Memory B cell (primary cell): ENCODE results near the gene PVALEF.
"Not testable (repeated sequence)": the region's sequence is repeated elsewhere in the genome, so short reads cannot be mapped to it uniquely, and the experiment has no call there.

Experiments
- ATAC-seq: fragments of 150-1000 bp; cut with Tn5 transposase; 2 replicates; pipeline ENCODE4 v1.10.0; 2021; ENCODE audit warnings: low read depth, mild to moderate bottlenecking, moderate library complexity
- DNase-seq, 2 donors: peaks; one replicate each; pipeline ENCODE4 v3.0.0; 2022; ENCODE audit warnings: low spot score in 2 of 2
- H3K27ac Mint-ChIP-seq: one replicate; pipeline ENCODE4 v1.8.0; 2022; ENCODE audit warnings: mild to moderate bottlenecking, moderate library complexity, mixed read lengths
- H3K27me3 Mint-ChIP-seq: one replicate; pipeline ENCODE4 v1.8.0; 2022; ENCODE audit warnings: mixed read lengths
- H3K36me3 Mint-ChIP-seq: one replicate; pipeline ENCODE4 v1.8.0; 2022; ENCODE audit warnings: mild to moderate bottlenecking, mixed read lengths
- H3K4me1 Mint-ChIP-seq: one replicate; pipeline ENCODE4 v1.8.0; 2022; ENCODE audit warnings: mixed read lengths
- H3K4me3 Mint-ChIP-seq: one replicate; pipeline ENCODE4 v1.8.0; 2022; ENCODE audit warnings: mild to moderate bottlenecking, moderate library complexity, mixed read lengths
- H3K9me3 Mint-ChIP-seq: one replicate; pipeline ENCODE4 v1.8.0; 2022; ENCODE audit warnings: mixed read lengths

PVALEF gene

DNA sequence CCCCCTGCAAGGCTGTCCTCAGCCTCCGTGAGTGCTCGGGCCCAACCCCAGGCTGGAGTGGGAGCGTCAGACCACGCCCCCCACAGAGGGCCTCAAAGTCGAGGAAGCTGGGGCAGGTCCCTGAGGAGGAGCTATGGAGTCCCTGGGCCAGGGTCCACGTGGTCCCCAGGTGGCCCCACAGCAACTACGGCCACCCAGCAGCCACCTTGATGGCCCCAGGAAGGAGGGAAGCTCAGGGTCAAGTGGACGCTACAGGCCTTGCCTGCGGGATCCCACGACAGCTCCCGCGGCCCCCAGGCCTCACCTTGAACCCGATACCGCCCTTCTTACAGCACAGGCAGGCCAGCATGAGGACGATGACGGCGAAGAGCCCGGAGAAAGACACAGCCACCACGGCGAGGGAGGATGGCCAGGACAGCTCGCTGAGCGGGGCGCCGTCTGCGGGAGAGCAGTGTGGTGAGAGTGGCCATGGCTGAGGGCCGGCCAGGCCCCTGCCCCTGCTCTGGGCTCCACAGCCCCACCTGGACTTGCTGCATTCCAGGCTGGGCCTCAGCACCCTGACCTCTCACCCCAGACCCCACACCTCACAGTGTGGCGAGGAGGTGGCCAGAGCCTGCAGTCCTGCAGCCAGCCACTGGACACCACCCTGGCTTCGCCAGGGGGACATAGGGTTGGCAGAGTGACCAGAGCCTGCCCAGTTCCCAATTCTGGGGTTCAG lies 31.1 kb upstream of the PVALEF start:
- Mint-ChIP-seq H3K4me1 (no peaks in the 10 kb centered on the region), H3K36me3 (no peaks in the 10 kb centered on the region), H3K4me3 (no peak overlapping the region), H3K27me3 (no peaks in the 10 kb centered on the region), H3K27ac (no peak overlapping the region), H3K9me3 (no peaks in the 10 kb centered on the region)
- DNase-seq, result no peak
- no peak for ATAC-seq

DNA sequence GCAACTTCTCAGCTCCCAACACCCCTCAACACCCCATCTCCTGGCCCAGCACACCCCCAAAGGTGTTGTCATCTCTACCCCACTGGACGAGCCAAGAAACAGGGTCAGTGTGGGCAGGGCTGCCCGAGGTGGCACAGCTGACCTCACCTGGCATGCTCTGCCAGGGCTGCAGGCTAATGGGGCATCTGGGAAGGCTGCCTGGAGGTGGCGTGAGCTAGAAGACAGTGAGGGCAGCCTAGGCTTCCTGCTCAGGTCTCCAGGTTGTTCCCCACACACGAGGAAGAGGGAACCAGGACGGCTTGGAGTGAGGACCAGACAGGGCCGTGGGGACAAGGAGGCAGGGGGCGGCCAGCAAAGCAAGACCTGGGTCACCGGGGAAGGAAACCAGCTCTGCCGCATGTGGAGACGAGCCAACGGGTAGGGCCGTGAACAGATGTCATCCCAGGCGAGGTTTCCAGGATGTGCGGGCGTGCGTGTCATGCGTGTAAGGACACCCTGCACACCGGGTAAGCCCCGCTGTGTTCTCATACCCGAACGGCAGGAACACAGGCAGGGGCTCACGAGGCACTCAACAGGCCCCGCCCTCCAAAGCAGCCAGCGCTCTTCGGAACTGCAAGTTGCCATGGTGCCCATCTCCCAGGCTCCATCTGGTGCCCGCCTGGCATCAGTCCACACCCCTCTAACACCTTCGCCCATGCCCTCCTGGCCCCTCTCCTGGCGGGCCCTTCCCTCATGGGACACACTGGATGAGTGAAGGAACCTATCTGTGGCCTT lies 29.6 kb upstream of the PVALEF start:
- Mint-ChIP-seq H3K27me3 (no peaks in the 10 kb centered on the region), H3K4me3 (no peak overlapping the region), H3K27ac (no peak overlapping the region), H3K4me1 (no peaks in the 10 kb centered on the region), H3K36me3 (no peaks in the 10 kb centered on the region), H3K9me3 (no peaks in the 10 kb centered on the region)
- ATAC-seq, result no peak
- no peak for DNase-seq

- H3K27me3 Mint-ChIP-seq, result no peaks in the 10 kb centered on the region
- H3K36me3 Mint-ChIP-seq, result no peaks in the 10 kb centered on the region
- H3K4me1 Mint-ChIP-seq, result no peaks in the 10 kb centered on the region
- H3K9me3 Mint-ChIP-seq, result no peaks in the 10 kb centered on the region
- H3K4me3 Mint-ChIP-seq, result no peak overlapping the region
- DNase-seq, result no peak
- no peak for ATAC-seq
- H3K27ac Mint-ChIP-seq, result no peak overlapping the region
Measured at GRCh38 chr17:81136366-81136765, 28.9 kb upstream of the PVALEF start.

- Mint-ChIP-seq H3K9me3 (no peaks in the 10 kb centered on the region), H3K4me3 (no peak overlapping the region), H3K4me1 (no peaks in the 10 kb centered on the region), H3K27me3 (peaks cover 3% of the 10 kb centered on the region), H3K27ac (no peak overlapping the region), H3K36me3 (no peaks in the 10 kb centered on the region)
- DNase-seq (no peak), ATAC-seq (no peak)
Measured at GRCh38 chr17:81137248-81137647, 28.1 kb upstream of the PVALEF start.

GRCh38 chr17:81138083-81138482 lies 27.2 kb upstream of the PVALEF start:
- DNase-seq (no peak), ATAC-seq (no peak)
- Mint-ChIP-seq H3K4me1 (no peaks in the 10 kb centered on the region), H3K4me3 (no peak overlapping the region), H3K36me3 (no peaks in the 10 kb centered on the region), H3K27me3 (peaks cover 5% of the 10 kb centered on the region), H3K27ac (no peak overlapping the region), H3K9me3 (no peaks in the 10 kb centered on the region)

DNA sequence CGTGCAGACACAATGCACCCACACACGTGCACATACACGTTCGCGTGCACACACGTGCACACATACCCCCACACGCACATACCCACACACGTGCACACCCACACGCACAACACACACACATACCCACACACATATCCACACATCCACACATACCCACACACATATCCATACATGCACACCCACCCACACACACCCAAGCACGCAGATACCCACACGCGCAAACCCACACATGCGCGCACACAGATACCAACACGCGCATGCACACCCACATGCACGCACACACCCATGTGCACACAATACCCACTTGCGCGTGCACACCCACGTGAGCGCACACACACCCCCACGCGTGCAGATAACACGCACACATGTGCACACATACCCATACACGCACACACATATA lies 26.8 kb upstream of the PVALEF start:
- Mint-ChIP-seq H3K4me1 (no peaks in the 10 kb centered on the region), H3K36me3 (no peaks in the 10 kb centered on the region), H3K27ac (no peak overlapping the region), H3K4me3 (no peak overlapping the region), H3K9me3 (no peaks in the 10 kb centered on the region), H3K27me3 (peaks cover 6% of the 10 kb centered on the region)
- no peak for DNase-seq
- ATAC-seq, result no peak

- no peak overlapping the region for H3K27ac Mint-ChIP-seq
- H3K27me3 Mint-ChIP-seq, result peaks cover 11% of the 10 kb centered on the region
- H3K9me3 Mint-ChIP-seq, result no peaks in the 10 kb centered on the region
- no peaks in the 10 kb centered on the region for H3K36me3 Mint-ChIP-seq
- H3K4me1 Mint-ChIP-seq, result no peaks in the 10 kb centered on the region
- no peak for ATAC-seq
- no peak overlapping the region for H3K4me3 Mint-ChIP-seq
- no peak for DNase-seq
Measured at GRCh38 chr17:81139428-81139827, 25.9 kb upstream of the PVALEF start.

GRCh38 chr17:81140018-81140417 lies 25.3 kb upstream of the PVALEF start:
- Mint-ChIP-seq H3K27ac (no peak overlapping the region), H3K27me3 (peaks cover 11% of the 10 kb centered on the region), H3K4me1 (no peaks in the 10 kb centered on the region), H3K36me3 (no peaks in the 10 kb centered on the region), H3K9me3 (no peaks in the 10 kb centered on the region), H3K4me3 (no peak overlapping the region)
- ATAC-seq (no peak), DNase-seq (no peak)

DNA sequence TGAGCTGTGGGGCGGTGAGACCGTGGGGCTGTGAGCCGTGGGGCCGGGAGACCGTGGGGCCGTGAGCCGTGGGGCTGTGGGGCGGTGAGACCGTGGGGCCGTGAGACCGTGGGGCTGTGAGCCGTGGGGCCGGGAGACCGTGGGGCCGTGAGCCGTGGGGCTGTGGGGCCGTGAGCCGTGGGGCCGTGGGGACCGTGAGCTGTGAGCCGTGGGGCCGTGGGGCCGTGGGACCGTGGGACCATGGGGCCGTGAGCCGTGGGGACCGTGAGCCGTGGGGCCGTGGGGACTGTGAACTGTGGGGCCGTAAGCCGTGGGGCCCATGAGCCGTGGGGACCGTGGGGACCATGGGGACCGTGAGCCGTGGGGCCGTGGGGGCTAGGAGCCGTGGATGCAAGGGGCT lies 24.6 kb upstream of the PVALEF start:
- ATAC-seq, result no peak
- H3K4me3 Mint-ChIP-seq, result no peak overlapping the region
- no peak for DNase-seq
- no peak overlapping the region for H3K27ac Mint-ChIP-seq
- H3K9me3 Mint-ChIP-seq, result no peaks in the 10 kb centered on the region
- no peaks in the 10 kb centered on the region for H3K36me3 Mint-ChIP-seq
- H3K27me3 Mint-ChIP-seq, result peaks cover 11% of the 10 kb centered on the region
- H3K4me1 Mint-ChIP-seq, result no peaks in the 10 kb centered on the region

DNA sequence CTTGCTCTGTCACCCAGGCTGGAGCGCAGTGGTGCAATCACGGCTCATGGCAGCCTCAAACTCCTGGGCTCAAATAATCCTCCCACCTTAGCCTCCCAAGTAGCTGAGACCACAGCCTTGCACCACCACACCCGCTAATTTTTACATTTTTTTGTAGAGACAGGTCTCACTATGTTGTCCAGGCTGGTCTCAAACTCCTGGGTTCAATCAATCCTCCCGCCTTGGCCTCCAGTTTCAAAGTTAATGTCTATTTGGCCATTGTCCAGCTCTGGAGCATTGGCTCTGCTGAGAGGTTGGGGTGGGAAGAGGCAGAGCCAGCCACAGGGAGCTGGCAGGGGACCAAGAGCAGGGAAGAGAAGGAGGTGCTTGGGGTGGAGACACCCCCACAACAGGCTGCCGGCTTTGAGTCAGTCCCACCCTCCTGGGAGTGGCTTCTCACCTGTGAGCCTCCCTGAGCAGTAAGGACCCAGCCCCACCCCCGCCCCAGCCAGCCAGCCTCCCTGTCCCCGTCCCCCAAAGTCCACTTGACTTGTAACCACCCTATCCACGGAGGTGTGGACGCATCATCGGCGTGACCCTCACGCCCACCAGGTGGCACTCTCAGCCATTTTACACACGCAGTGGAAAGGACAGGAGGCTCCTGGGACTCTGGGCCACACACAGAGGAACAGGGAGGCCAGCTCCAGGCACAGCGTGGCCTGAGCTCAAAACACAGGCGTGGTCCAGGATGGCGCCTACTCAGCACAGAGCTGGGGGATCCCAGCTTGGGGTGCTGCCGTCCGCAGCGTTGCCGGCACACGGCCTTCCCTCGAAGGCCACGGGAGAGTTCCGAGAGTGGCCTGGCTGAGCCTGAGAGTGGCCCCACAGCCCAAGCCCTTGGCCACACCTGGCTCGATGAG lies 22.8 kb upstream of the PVALEF start:
- Mint-ChIP-seq H3K9me3 (no peaks in the 10 kb centered on the region), H3K27me3 (peaks cover 11% of the 10 kb centered on the region), H3K27ac (no peak overlapping the region), H3K36me3 (no peaks in the 10 kb centered on the region), H3K4me3 (no peak overlapping the region), H3K4me1 (no peaks in the 10 kb centered on the region)
- peak; percentile 71 to 74 for DNase-seq
- peak; percentile 98 for ATAC-seq

DNA sequence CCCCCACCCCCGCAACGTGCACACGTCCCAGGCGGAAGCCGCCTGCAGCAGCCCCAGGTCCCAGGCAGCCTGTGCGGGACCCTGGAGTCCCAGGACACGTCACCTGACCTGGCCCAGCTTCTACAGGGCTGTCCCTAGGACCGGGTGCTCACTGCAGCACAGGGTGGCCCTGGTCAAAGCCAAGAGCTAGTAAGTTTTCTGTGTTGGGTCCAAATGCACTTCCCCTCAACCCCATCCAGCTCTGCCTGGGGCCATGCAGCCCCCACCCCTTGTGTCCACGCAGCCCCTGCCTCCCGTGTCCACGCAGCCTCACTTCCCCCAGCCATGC lies 22.1 kb upstream of the PVALEF start:
- H3K9me3 Mint-ChIP-seq, result no peaks in the 10 kb centered on the region
- peaks cover 11% of the 10 kb centered on the region for H3K27me3 Mint-ChIP-seq
- ATAC-seq, result no peak
- no peaks in the 10 kb centered on the region for H3K36me3 Mint-ChIP-seq
- H3K4me3 Mint-ChIP-seq, result no peak overlapping the region
- H3K4me1 Mint-ChIP-seq, result no peaks in the 10 kb centered on the region
- no peak for DNase-seq
- no peak overlapping the region for H3K27ac Mint-ChIP-seq

- DNase-seq, result no peak
- H3K36me3 Mint-ChIP-seq, result no peaks in the 10 kb centered on the region
- no peaks in the 10 kb centered on the region for H3K9me3 Mint-ChIP-seq
- no peak for ATAC-seq
- no peak overlapping the region for H3K27ac Mint-ChIP-seq
- no peak overlapping the region for H3K4me3 Mint-ChIP-seq
- H3K4me1 Mint-ChIP-seq, result no peaks in the 10 kb centered on the region
- peaks cover 11% of the 10 kb centered on the region for H3K27me3 Mint-ChIP-seq
Measured at GRCh38 chr17:81143717-81144422, 21.4 kb upstream of the PVALEF start.

DNA sequence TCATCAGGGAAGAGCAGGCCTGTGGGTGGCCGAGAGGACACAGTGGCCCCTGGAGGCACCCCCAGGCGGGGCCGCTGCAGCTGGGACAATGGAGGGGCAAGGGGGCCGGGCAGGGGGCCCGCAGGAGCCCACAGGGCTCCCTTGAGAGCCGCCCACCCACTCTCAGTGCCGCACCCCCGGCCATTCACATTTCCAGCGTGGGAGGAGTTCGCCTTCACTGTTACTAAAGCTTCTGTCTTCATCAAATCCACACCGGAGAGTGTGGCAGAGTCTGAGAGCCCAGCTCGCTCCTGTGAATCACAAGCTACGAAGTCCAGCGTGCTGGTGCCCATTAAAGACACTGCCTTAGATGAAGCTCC lies 20.9 kb upstream of the PVALEF start:
- Mint-ChIP-seq H3K4me1 (no peaks in the 10 kb centered on the region), H3K27me3 (peaks cover 12% of the 10 kb centered on the region), H3K9me3 (no peaks in the 10 kb centered on the region), H3K36me3 (no peaks in the 10 kb centered on the region), H3K4me3 (no peak overlapping the region), H3K27ac (no peak overlapping the region)
- ATAC-seq (no peak), DNase-seq (no peak)

GRCh38 chr17:81146208-81146607 lies 19.1 kb upstream of the PVALEF start:
- H3K9me3 Mint-ChIP-seq, ATAC-seq, H3K36me3 Mint-ChIP-seq, DNase-seq, H3K4me3 Mint-ChIP-seq, H3K4me1 Mint-ChIP-seq, H3K27ac Mint-ChIP-seq: not testable (repeated sequence)
- peaks cover 12% of the 10 kb centered on the region for H3K27me3 Mint-ChIP-seq
